Colonic mucosa (tissue), 4 donors: ENCODE results near the gene KRTAP5-6. TPM values are rescaled to one million over a fixed set of nuclear protein-coding genes. Genes with fewer than 3 reads are reported as not detected.
"Not testable (repeated sequence)": the region's sequence is repeated elsewhere in the genome, so short reads cannot be mapped to it uniquely, and the experiment has no call there.

ENCODE experiments used
- DNase-seq: peaks from one replicate; pipeline ENCODE4 v3.0.0-alpha.2; 2020
- H3K27ac ChIP-seq: fragments of 200-600 bp; one replicate; pipeline ENCODE4 v1.8.0; 2021
- H3K27me3 ChIP-seq: fragments of 200-600 bp; one replicate; pipeline ENCODE4 v1.8.0; 2021
- H3K36me3 ChIP-seq: fragments of 200-600 bp; one replicate; pipeline ENCODE4 v1.8.0; 2021
- H3K4me1 ChIP-seq: fragments of 200-600 bp; one replicate; pipeline ENCODE4 v1.8.0; 2021; ENCODE audit warnings: mild to moderate bottlenecking
- H3K4me3 ChIP-seq: fragments of 200-600 bp; one replicate; pipeline ENCODE4 v1.8.0; 2021
- H3K9ac ChIP-seq, 2 donors: one replicate each; pipeline ENCODE4 v1.7.0; 2013; ENCODE audit warnings: control low read depth in 2 of 2, low read depth in 2 of 2, low read length in 2 of 2
- H3K9me3 ChIP-seq: fragments of 200-600 bp; one replicate; pipeline ENCODE4 v1.8.0; 2021
- intact Hi-C: fragments of 100-400 bp; cut with DNase I; formaldehyde crosslinking; loops from one replicate; pipeline ENCODE4 v1.14.1; 2022
- total RNA-seq, 2 donors: library from RNA; stranded (reverse); fragmentation: NEBNext Ultra II Directional in 1 of 2; extraction: Animal tissue kit (Norgen Biotek cat#: 25700) in 1 of 2; gene quantifications; one replicate each; pipeline ENCODE4 v1.2.1, GENCODE V29; 2021
- TF ChIP-seq, protein P1 (sequence below): fragments of 200-600 bp; IDR thresholded peaks from one replicate; pipeline ENCODE4 v1.8.0; 2022; ENCODE audit warnings: antibody characterized with exemption, mild to moderate bottlenecking
- donor health status: healthy.
- donor health status: DM: no; HTN: no; CAD: no.
- donor health status: DM: no; HTN: no; CAD: no.

The KRTAP5-6 gene
- total RNA-seq, 2 donors from 2014 or later: not detected

GRCh38 chr11:1659506-1659905 lies 37.5 kb upstream of the KRTAP5-6 start:
- no peak for DNase-seq
- no peaks in the 10 kb centered on the region for H3K36me3 ChIP-seq
- TF ChIP-seq, protein P1, sequence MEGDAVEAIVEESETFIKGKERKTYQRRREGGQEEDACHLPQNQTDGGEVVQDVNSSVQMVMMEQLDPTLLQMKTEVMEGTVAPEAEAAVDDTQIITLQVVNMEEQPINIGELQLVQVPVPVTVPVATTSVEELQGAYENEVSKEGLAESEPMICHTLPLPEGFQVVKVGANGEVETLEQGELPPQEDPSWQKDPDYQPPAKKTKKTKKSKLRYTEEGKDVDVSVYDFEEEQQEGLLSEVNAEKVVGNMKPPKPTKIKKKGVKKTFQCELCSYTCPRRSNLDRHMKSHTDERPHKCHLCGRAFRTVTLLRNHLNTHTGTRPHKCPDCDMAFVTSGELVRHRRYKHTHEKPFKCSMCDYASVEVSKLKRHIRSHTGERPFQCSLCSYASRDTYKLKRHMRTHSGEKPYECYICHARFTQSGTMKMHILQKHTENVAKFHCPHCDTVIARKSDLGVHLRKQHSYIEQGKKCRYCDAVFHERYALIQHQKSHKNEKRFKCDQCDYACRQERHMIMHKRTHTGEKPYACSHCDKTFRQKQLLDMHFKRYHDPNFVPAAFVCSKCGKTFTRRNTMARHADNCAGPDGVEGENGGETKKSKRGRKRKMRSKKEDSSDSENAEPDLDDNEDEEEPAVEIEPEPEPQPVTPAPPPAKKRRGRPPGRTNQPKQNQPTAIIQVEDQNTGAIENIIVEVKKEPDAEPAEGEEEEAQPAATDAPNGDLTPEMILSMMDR: no peak
- H3K4me1 ChIP-seq: no peaks in the 10 kb centered on the region
- H3K9ac ChIP-seq: no peak overlapping the region
- no peak overlapping the region for H3K27ac ChIP-seq
- no peaks in the 10 kb centered on the region for H3K27me3 ChIP-seq
- intact Hi-C loops: no loop called here
- H3K9me3 ChIP-seq: no peaks in the 10 kb centered on the region
- no peak overlapping the region for H3K4me3 ChIP-seq

GRCh38 chr11:1660111-1660867 lies 36.7 kb upstream of the KRTAP5-6 start:
- Histone ChIP-seq H3K9me3 (no peaks in the 10 kb centered on the region), H3K9ac (no peak overlapping the region), H3K4me1 (no peaks in the 10 kb centered on the region), H3K27me3 (no peaks in the 10 kb centered on the region), H3K27ac (no peak overlapping the region), H3K4me3 (no peak overlapping the region), H3K36me3 (no peaks in the 10 kb centered on the region)
- intact Hi-C loops: no loop called here
- DNase-seq: no peak
- TF ChIP-seq, protein P1: no peak

- H3K27me3 ChIP-seq, H3K4me1 ChIP-seq, H3K9ac ChIP-seq, H3K36me3 ChIP-seq, H3K27ac ChIP-seq, H3K4me3 ChIP-seq, H3K9me3 ChIP-seq, DNase-seq, intact Hi-C loops: not testable (repeated sequence)
These were observed 35.3 kb upstream of the KRTAP5-6 start for GRCh38 chr11:1661454-1662269.

DNA sequence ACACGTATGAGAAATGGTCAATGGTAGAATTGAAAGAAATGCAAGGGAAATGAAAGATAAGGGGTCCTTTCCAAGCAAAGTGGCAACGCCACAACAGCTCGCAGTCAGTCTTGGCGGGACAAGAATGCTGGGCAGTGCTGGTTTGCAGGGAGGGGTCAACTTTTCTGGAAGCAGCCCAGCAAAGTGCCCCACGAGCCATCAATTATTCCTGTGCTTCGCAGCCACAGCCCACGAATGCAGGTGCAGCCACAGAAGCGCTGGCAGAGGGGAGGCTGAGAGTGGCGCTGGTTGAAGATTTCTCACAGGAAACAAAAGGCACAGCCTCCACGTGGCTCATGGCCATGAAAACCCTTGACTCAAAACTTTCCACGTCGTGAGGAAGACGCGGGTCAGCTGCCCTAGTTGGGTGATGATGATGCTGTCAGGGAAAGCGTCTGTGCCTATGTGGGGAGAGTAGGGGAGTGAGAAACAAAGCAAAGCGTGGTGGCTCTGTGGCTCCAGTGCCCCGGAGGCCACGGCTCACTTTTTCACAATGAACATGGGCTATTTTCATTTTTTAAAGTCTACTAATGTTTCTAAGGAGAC lies 34.2 kb upstream of the KRTAP5-6 start:
- H3K27me3 ChIP-seq, H3K27ac ChIP-seq, H3K4me1 ChIP-seq, DNase-seq, H3K4me3 ChIP-seq, intact Hi-C loops, H3K9me3 ChIP-seq, H3K36me3 ChIP-seq, H3K9ac ChIP-seq: not testable (repeated sequence)

GRCh38 chr11:1665313-1665712 lies 31.7 kb upstream of the KRTAP5-6 start:
- intact Hi-C loops: no loop called here
- Histone ChIP-seq H3K4me3 (no peak overlapping the region), H3K27ac (no peak overlapping the region), H3K9ac (no peak overlapping the region), H3K9me3 (no peaks in the 10 kb centered on the region), H3K36me3 (no peaks in the 10 kb centered on the region), H3K4me1 (no peaks in the 10 kb centered on the region), H3K27me3 (peaks cover 3% of the 10 kb centered on the region)
- TF ChIP-seq, protein P1: no peak
- no peak for DNase-seq

- Histone ChIP-seq H3K36me3 (no peaks in the 10 kb centered on the region), H3K9ac (no peak overlapping the region), H3K4me1 (no peaks in the 10 kb centered on the region), H3K4me3 (no peak overlapping the region), H3K9me3 (no peaks in the 10 kb centered on the region), H3K27ac (no peak overlapping the region), H3K27me3 (peaks cover 3% of the 10 kb centered on the region)
- no peak for DNase-seq
- intact Hi-C loops: no loop called here
- TF ChIP-seq, protein P1: no peak
These were observed 29.7 kb upstream of the KRTAP5-6 start for GRCh38 chr11:1667121-1667850.
